ENCODE data around the gene FAM174A. TPM values are rescaled to one million over a fixed set of nuclear protein-coding genes. Genes with fewer than 3 reads are reported as not detected.
A peak's percentile ranks its signal among the peaks of the same experiment; 100 is the strongest.

Gene FAM174A
- total and polyA plus RNA-seq, 9 of the 15 experiments (the other 6 are each of a cell fraction or from before 2014, with no cell fraction given): 0.14 to 2.9 (median 1.2) TPM

GRCh38 chr5:100614308-100614707, 79.1 kb downstream of the FAM174A start:
- Histone ChIP-seq H3K79me2 (ENCODE audit: control insufficient read depth, insufficient read depth, low read length) (no peaks in the 10 kb centered on the region), H3K9ac (ENCODE audit: insufficient read depth in 1 of 2, low read depth in 2 of 2, low read length in 2 of 2) (no peak overlapping the region), H3K4me2 (ENCODE audit: insufficient read depth, low read length) (no peak overlapping the region), H2AFZ (ENCODE audit: low read depth, low read length) (no peak overlapping the region), H3K9me1 (ENCODE audit: control insufficient read depth, insufficient read depth, low read length) (no peaks in the 10 kb centered on the region), H3K4me1 (replicated peaks in 1 of 2; ENCODE audit: control insufficient read depth in 2 of 2, insufficient read depth in 2 of 2, low read length in 2 of 2) (no peaks in the 10 kb centered on the region), H3K4me3 (no peak overlapping the region), H3K9me3 (replicated peaks; ENCODE audit: control insufficient read depth, insufficient read depth, low read depth, low read length) (no peaks in the 10 kb centered on the region), H3K27me3 (ENCODE audit: control insufficient read depth in 2 of 2, insufficient read depth in 2 of 2, low read length in 2 of 2) (no peaks in the 10 kb centered on the region), H3K27ac (ENCODE audit: extremely low read depth, low read depth, low read length) (no peak overlapping the region), H4K20me1 (replicated peaks; ENCODE audit: control insufficient read depth, insufficient read depth, low read length) (no peaks in the 10 kb centered on the region), H3K36me3 (ENCODE audit: control insufficient read depth, insufficient read depth, low read length) (no peaks in the 10 kb centered on the region)
- TF ChIP-seq GATA2 (CRISPR knock-in tag; IDR thresholded peaks at IDR 0.05): no peak
- 0 out of 2 replicates have a peak, but pooled peaks have one; percentile 6 for TF ChIP-seq MAFK (IDR thresholded peaks at IDR 0.05; ENCODE audit: low read length)
- peak; percentile 32 for TF ChIP-seq C11orf30 (IDR thresholded peaks at IDR 0.05; ENCODE audit: low read depth)
- TF ChIP-seq SLC30A9 (CRISPR knock-in tag; IDR thresholded peaks at IDR 0.05): no peak
- 0 out of 2 replicates have a peak, but pooled peaks have one; percentile 8 for TF ChIP-seq MAFG (tag; conservative IDR thresholded peaks at IDR 0.05)
- peak; percentile 66 for TF ChIP-seq ZNF316 (IDR thresholded peaks at IDR 0.05)
- TF ChIP-seq NFE2L1 (tag; IDR thresholded peaks at IDR 0.05; ENCODE audit: borderline replicate concordance, low read depth): no peak
- ATAC-seq (no peak), FAIRE-seq (no peak), DNase-seq (ENCODE audit: extremely low read depth in 1 of 4, low spot score in 3 of 4) (no peak)
- intact Hi-C loops (cut with micrococcal nuclease) (loop anchor here (10.0 kb wide), 1 partner anchor 290 kb away; the partner anchor contains the start of gene ST8SIA4), in situ Hi-C loops (cut with MboI) (no loop called here)
- POLR2A ChIA-PET: interaction anchor here (0.8 kb wide), 1 partner anchor 140 kb away, joined by 3 read pairs; no protein-coding TSS in a partner anchor
- CTCF ChIA-PET (ENCODE audit: low intra/inter-chr PET ratio): no interaction called here
- BruUV-seq (replicated peaks): no TSS peak
- 0% methylated on average over 2 of the region's 2 CpGs for WGBS (ENCODE audit: insufficient coverage, low coverage, missing lambda C conversion rate)

GRCh38 chr5:100615362-100615761, 80.2 kb downstream of the FAM174A start:
- no peaks in the 10 kb centered on the region for H3K79me2 ChIP-seq (ENCODE audit: control insufficient read depth, insufficient read depth, low read length)
- FAIRE-seq: no peak
- intact Hi-C loops (cut with micrococcal nuclease): loop anchor here (10.0 kb wide), 1 partner anchor 289 kb away; the partner anchor contains the start of gene ST8SIA4
- ATAC-seq: no peak
- H3K36me3 ChIP-seq (ENCODE audit: control insufficient read depth, insufficient read depth, low read length): no peaks in the 10 kb centered on the region
- CTCF ChIA-PET (ENCODE audit: low intra/inter-chr PET ratio): no interaction called here
- in situ Hi-C loops (cut with MboI): no loop called here
- no peak overlapping the region for H3K9ac ChIP-seq (ENCODE audit: insufficient read depth in 1 of 2, low read depth in 2 of 2, low read length in 2 of 2)
- no peak overlapping the region for H3K27ac ChIP-seq (ENCODE audit: extremely low read depth, low read depth, low read length)
- H3K9me1 ChIP-seq (ENCODE audit: control insufficient read depth, insufficient read depth, low read length): no peaks in the 10 kb centered on the region
- H2AFZ ChIP-seq (ENCODE audit: low read depth, low read length): no peak overlapping the region
- no peak overlapping the region for H3K4me3 ChIP-seq
- BruUV-seq (replicated peaks): no TSS peak
- H4K20me1 ChIP-seq (replicated peaks; ENCODE audit: control insufficient read depth, insufficient read depth, low read length): no peaks in the 10 kb centered on the region
- DNase-seq (ENCODE audit: extremely low read depth in 1 of 4, low spot score in 3 of 4): no peak
- no peaks in the 10 kb centered on the region for H3K27me3 ChIP-seq (ENCODE audit: control insufficient read depth in 2 of 2, insufficient read depth in 2 of 2, low read length in 2 of 2)
- H3K4me2 ChIP-seq (ENCODE audit: insufficient read depth, low read length): no peak overlapping the region
- no peaks in the 10 kb centered on the region for H3K9me3 ChIP-seq (replicated peaks; ENCODE audit: control insufficient read depth, insufficient read depth, low read depth, low read length)
- WGBS (ENCODE audit: insufficient coverage, low coverage, missing lambda C conversion rate): 0% methylated on average over 2 of the region's 2 CpGs
- no peaks in the 10 kb centered on the region for H3K4me1 ChIP-seq (replicated peaks in 1 of 2; ENCODE audit: control insufficient read depth in 2 of 2, insufficient read depth in 2 of 2, low read length in 2 of 2)
- POLR2A ChIA-PET: no interaction called here
- no peak for TF ChIP-seq CBX2 (IDR thresholded peaks at IDR 0.05; ENCODE audit: insufficient read depth, low read length, poor library complexity, severe bottlenecking)
- TF ChIP-seq MTA3 (IDR thresholded peaks at IDR 0.05; ENCODE audit: borderline replicate concordance): no peak
- TF ChIP-seq MIER1 (IDR thresholded peaks at IDR 0.05; ENCODE audit: low read depth): no peak
- no peak for TF ChIP-seq SMARCA5 (IDR thresholded peaks at IDR 0.05)
- no peak for TF ChIP-seq CREBBP (IDR thresholded peaks at IDR 0.05; ENCODE audit: low read depth, low read length)
- TF ChIP-seq ZNF280B (CRISPR knock-in tag; IDR thresholded peaks at IDR 0.05): no peak
- TF ChIP-seq IRF9 (tag; IDR thresholded peaks at IDR 0.05): no peak
- no peak for TF ChIP-seq CREB1 (IDR thresholded peaks at IDR 0.05)
- no peak for TF ChIP-seq CREB1 (CRISPR knock-in tag; IDR thresholded peaks at IDR 0.05)
